Vagina (tissue), 2 donors: ENCODE measurements around the gene CARS2. TPM values are rescaled to one million over a fixed set of nuclear protein-coding genes. Genes with fewer than 3 reads are reported as not detected.

Source experiments
- DNase-seq, 2 donors: peaks; one replicate each; pipeline ENCODE4 v3.0.0-alpha.2; 2017; ENCODE audit errors: extremely low spot score in 2 of 2
- H3K27ac ChIP-seq: fragments of 200-600 bp; sonication (generic); one replicate; pipeline ENCODE4 v1.5.1; 2019
- H3K27me3 ChIP-seq: fragments of 200-600 bp; sonication (generic); one replicate; pipeline ENCODE4 v1.5.1; 2019
- H3K36me3 ChIP-seq, 2 donors: fragments of 200-600 bp; sonication (generic); one replicate each; pipeline ENCODE4 v1.5.1; 2017 to 2019
- H3K4me1 ChIP-seq: fragments of 200-600 bp; sonication (generic); one replicate; pipeline ENCODE4 v1.5.1; 2019
- H3K4me3 ChIP-seq, 2 donors: fragments of 200-600 bp; sonication (generic); 1 replicate in 1 of 2; 2 replicates in 1 of 2; pipeline ENCODE4 v1.5.1; 2016 to 2019
- H3K9me3 ChIP-seq: fragments of 200-600 bp; sonication (generic); one replicate; pipeline ENCODE4 v1.5.1; 2019
- POLR2A ChIP-seq, 2 donors: fragments of 450-650 bp; IDR thresholded peaks; one replicate each; pipeline ENCODE4 v1.6.1; 2017; ENCODE audit warnings: antibody characterized with exemption in 2 of 2, mild to moderate bottlenecking in 2 of 2, moderate library complexity in 2 of 2
- POLR2AphosphoS5 ChIP-seq, 2 donors: sonication (generic); formaldehyde crosslinking; IDR thresholded peaks; one replicate each; pipeline ENCODE4 v1.9.0; 2017; ENCODE audit warnings: antibody characterized with exemption in 2 of 2, mild to moderate bottlenecking in 2 of 2, low read depth in 1 of 2; ENCODE audit not compliant: insufficient read depth in 1 of 2
- intact Hi-C: fragments of 100-400 bp; cut with DNase I; formaldehyde crosslinking; loops from one replicate; pipeline ENCODE4 v1.15.1; 2023
- total RNA-seq: library from RNA; depleted of rRNA; stranded (reverse); fragments of >200 nt; gene quantifications from one replicate; pipeline ENCODE4 v1.2.3, GENCODE V29; 2016
- TF ChIP-seq, protein P1 (sequence below), 3 experiments: fragments of 450-650 bp in 2 of 3; fragments of 200-600 bp in 1 of 3; sonication (generic) in 1 of 3; IDR thresholded peaks; one replicate each; pipeline ENCODE4 v1.5.1; 2017 to 2019; ENCODE audit warnings: antibody characterized with exemption in 3 of 3, mild to moderate bottlenecking in 2 of 3, moderate library complexity in 2 of 3

The CARS2 gene
- total RNA-seq, 1 donor from 2014 or later: 65.1 TPM

DNA sequence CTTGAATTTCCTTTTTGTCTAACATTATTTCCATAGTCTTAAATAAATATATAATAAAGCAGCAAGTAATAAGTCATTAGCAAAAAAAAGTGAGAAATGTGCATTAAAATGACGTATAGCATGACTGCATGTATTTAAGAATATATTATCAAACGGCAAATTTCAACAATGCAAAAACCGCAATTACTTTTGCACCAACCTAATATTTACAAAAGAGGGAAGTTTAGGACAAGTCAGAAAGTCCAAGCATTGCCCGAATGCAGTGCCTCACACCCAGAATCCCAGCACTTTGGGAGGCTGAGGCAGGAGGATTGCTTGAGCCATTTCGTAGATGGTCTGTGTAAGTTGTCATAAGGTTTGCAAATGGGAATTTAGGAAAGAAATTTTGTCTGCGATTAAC is 100.8 kb downstream of the CARS2 start:
- intact Hi-C loops: no loop called here
- no peaks in the 10 kb centered on the region for H3K27me3 ChIP-seq
- H3K4me3 ChIP-seq: no peak overlapping the region
- no peak for DNase-seq
- H3K36me3 ChIP-seq: no peaks in the 10 kb centered on the region
- H3K9me3 ChIP-seq: no peaks in the 10 kb centered on the region
- TF ChIP-seq POLR2AphosphoS5 (IDR thresholded peaks at IDR 0.05; ENCODE audit: insufficient read depth in 1 of 2, low read depth in 1 of 2): no peak
- TF ChIP-seq, protein P1, sequence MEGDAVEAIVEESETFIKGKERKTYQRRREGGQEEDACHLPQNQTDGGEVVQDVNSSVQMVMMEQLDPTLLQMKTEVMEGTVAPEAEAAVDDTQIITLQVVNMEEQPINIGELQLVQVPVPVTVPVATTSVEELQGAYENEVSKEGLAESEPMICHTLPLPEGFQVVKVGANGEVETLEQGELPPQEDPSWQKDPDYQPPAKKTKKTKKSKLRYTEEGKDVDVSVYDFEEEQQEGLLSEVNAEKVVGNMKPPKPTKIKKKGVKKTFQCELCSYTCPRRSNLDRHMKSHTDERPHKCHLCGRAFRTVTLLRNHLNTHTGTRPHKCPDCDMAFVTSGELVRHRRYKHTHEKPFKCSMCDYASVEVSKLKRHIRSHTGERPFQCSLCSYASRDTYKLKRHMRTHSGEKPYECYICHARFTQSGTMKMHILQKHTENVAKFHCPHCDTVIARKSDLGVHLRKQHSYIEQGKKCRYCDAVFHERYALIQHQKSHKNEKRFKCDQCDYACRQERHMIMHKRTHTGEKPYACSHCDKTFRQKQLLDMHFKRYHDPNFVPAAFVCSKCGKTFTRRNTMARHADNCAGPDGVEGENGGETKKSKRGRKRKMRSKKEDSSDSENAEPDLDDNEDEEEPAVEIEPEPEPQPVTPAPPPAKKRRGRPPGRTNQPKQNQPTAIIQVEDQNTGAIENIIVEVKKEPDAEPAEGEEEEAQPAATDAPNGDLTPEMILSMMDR (IDR thresholded peaks at IDR 0.05): no peak
- no peak for TF ChIP-seq POLR2A (IDR thresholded peaks at IDR 0.05)
- H3K4me1 ChIP-seq: peaks cover under 1% of the 10 kb centered on the region
- H3K27ac ChIP-seq: no peak overlapping the region

DNA sequence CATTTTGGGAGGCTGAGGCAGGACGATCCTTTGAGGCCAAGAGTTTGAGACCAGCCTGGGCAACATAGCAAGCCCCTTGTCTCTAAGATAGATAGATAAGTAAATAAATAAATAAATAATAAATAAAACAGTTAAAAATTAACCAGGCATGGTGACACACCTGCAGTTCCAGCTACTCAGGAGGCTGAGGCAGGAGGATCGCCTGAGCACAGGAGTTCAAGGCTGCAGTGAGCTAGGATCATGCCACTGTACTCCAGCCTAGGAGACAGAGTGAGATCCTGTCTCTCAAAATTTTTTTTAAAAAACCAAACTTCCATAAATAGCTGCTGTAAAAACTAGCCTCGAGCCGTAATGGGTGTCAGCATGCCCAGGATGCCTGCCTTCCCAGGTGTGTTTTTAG is 104.9 kb downstream of the CARS2 start:
- H3K4me3 ChIP-seq: no peak overlapping the region
- no peaks in the 10 kb centered on the region for H3K9me3 ChIP-seq
- TF ChIP-seq POLR2A (IDR thresholded peaks at IDR 0.05): no peak
- TF ChIP-seq, protein P1 (IDR thresholded peaks at IDR 0.05): no peak
- TF ChIP-seq POLR2AphosphoS5 (IDR thresholded peaks at IDR 0.05; ENCODE audit: insufficient read depth in 1 of 2, low read depth in 1 of 2): no peak
- H3K4me1 ChIP-seq: peaks cover 4% of the 10 kb centered on the region
- H3K27ac ChIP-seq: no peak overlapping the region
- no peak for DNase-seq
- intact Hi-C loops: no loop called here
- H3K27me3 ChIP-seq: no peaks in the 10 kb centered on the region
- H3K36me3 ChIP-seq: no peaks in the 10 kb centered on the region

DNA sequence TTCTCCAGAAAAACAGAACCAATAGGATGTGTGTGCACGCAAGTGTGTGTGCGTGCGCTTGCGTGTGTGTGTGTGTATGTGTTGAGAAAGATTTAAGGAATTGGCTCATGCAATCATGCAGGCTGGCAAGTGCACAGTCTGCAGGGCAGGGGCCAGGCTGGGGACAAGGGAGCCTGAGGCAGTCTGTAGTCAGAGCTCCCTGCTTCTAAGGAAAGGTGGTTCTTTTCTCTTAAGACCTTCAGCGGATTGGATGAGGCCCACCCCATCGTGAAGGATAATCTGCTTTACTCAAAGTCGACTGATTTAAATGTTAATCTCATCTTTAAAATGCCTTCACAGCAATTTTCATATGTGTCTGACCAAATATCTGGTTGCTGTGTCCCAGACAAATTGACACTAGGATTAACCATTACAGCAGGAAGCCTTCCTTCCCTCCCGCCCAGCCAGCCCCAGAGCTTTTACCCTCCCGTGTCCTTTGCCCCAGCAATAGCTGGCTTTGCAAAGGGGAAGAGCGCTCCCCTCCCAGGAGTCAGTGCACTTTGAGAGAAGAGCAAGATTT is 105.6 kb downstream of the CARS2 start:
- H3K4me3 ChIP-seq: no peak overlapping the region
- H3K4me1 ChIP-seq: peaks cover 4% of the 10 kb centered on the region
- H3K27ac ChIP-seq: no peak overlapping the region
- H3K27me3 ChIP-seq: no peaks in the 10 kb centered on the region
- no peaks in the 10 kb centered on the region for H3K9me3 ChIP-seq
- no peaks in the 10 kb centered on the region for H3K36me3 ChIP-seq
- intact Hi-C loops: no loop called here
- DNase-seq: no peak
- TF ChIP-seq POLR2A (IDR thresholded peaks at IDR 0.05): no peak
- no peak for TF ChIP-seq POLR2AphosphoS5 (IDR thresholded peaks at IDR 0.05; ENCODE audit: insufficient read depth in 1 of 2, low read depth in 1 of 2)
- TF ChIP-seq, protein P1 (IDR thresholded peaks at IDR 0.05): no peak

DNA sequence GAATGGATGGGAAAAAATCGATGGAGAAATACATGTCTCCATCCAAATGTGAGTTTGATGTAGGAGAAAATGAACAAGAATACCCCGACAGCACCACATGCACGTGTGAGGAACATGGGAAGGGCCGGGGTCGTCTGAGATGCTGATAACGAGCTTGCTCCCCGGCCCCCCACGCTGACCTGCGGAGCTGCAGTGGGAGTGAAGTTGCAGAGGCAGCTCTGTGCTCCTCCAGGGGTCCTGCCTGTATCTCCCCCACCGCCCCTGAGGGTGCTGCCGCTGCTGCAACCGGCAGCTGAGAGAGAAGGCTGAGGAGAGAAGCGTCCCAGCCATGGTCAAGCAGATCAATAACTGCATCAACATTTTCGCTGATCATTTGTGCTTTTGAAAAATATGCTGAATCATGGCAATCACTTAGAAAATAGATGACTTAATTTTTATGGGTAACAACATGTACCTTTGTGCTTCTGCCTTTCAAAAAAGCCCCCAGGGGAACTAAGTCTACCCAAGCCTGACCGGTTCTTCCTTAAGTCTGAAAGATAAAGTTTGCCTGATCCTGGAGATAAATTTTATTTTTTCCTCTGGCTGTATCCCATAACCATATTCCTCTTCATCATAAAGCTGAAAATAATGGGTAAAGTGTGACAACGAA is 108.8 kb downstream of the CARS2 start:
- no peak overlapping the region for H3K4me3 ChIP-seq
- DNase-seq: no peak
- intact Hi-C loops: loop anchor here (10.0 kb wide), 1 partner anchor 218 kb away; no protein-coding TSS in a partner anchor
- H3K36me3 ChIP-seq: no peaks in the 10 kb centered on the region
- peaks cover 4% of the 10 kb centered on the region for H3K4me1 ChIP-seq
- TF ChIP-seq POLR2AphosphoS5 (IDR thresholded peaks at IDR 0.05; ENCODE audit: insufficient read depth in 1 of 2, low read depth in 1 of 2): no peak
- TF ChIP-seq, protein P1 (IDR thresholded peaks at IDR 0.05): no peak
- no peak for TF ChIP-seq POLR2A (IDR thresholded peaks at IDR 0.05)
- no peaks in the 10 kb centered on the region for H3K27me3 ChIP-seq
- no peak overlapping the region for H3K27ac ChIP-seq
- no peaks in the 10 kb centered on the region for H3K9me3 ChIP-seq
